Pulmonary artery endothelial cell (primary cell): ENCODE results near the gene F5. TPM values are rescaled to one million over a fixed set of nuclear protein-coding genes. Genes with fewer than 3 reads are reported as not detected.

ENCODE experiments used
- DNase-seq: peaks from one replicate; pipeline ENCODE4 v3.0.0-alpha.2; 2011; ENCODE audit warnings: low read depth, low spot score
- total RNA-seq: library from RNA; depleted of rRNA; stranded (reverse); fragments of >200 nt; gene quantifications from 2 replicates; pipeline ENCODE4 v1.2.3, GENCODE V29; 2014

Gene F5
- total RNA-seq: 0.04 and 0.13 TPM in 2 replicates

DNA sequence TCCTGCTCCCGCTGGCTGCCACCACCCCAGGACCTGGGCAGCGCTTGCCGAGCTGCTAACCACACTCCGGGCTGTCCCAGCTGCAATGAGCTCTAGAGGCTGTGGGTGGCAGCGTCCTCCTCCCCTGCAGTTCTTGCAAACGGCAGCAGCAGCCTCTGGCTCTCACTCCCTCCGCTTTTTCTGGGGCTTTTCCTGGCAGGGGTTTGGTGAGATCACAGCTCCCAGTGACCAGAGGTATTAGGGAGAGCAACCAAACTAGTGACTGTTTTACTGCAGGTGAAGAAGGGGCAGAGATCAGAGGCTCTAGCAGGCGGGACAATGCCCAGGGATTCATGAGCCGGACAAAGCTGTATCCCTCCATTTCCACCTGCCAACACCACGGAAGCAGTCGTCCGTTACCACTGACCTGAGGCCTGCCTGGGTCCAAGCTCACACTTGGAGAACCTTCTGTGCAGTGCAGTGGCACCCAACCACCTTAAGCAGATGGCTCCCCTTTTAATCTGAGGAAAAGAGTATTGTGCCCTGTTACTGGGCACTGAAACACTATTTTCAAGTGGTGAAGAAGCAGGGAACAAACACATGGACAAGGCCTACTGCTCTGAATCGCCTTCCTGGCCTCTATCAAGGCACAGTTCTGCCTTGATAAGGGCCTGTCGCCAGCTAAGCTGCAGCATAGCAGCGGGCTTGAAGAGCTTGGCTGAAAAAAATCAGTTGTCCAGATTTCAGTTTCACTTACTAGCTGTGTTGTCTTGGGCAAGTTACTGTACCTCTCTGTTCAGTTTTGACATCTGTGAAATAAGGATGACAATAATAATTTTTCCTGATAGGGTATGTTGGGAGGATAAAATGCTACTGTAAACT is at the start of gene F5:
TSS of gene F5 (minus strand) at position 87 of the 861 bp plus-strand sequence. CDS start 95 bp downstream, outside the sequence.
- DNase-seq: peak; percentile 32

DNA sequence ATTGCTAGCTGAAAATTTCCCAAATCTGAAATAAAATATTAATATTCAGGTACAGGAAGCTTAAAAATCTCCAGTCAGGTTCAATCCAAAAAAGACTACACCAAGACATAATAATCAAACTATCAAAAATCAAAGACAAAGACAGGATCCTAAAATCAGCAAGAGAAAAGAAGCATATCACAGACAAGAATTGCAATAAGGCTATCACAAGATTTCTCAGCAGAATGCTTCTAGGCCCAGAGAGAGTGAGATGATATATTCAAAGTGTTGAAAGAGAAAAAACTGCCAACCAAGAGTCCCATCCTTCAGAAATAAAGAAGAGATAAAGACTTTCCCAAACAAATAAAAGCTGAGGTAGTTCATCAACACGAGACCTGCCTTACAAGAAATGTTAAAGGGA is 48.6 kb upstream of the F5 start:
- DNase-seq: no peak

DNA sequence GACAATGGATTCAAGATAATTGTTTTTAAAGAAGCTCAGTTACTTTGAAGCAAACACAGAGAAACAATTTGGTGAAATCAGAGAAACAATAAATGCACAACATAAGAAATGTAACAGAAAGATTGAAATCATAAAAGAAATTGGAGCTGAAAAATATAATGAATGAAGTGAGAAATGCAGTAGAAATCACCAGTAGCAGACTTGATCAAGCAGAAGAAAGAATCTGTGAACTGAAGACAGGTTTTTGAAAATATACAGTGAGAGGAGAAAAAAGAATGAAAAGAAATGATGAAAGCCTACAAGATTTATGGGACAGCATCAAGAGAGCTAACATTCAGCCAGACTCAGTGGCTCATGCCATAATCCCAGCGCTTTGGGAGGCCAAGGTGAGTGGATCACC is 47.9 kb upstream of the F5 start:
- DNase-seq: no peak

DNA sequence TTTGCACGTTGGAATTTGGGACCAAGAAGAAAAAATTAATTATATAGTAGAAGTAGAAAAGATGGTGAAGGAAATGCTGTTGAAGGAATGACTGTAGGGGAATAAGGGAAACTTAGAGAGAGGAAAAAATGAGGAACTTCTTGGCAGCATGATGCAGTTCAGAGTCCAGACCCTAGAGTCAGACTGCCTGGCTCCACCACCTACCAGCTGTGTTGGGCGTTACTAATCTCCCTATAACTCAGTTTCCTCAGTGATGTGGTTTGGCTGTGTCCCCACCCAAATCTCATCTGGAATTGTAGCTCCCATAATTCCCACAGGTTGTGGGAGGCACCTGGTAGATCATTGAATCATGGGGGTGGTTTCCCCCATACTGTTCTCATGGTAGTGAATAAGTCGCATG is 45.0 kb upstream of the F5 start:
- DNase-seq: no peak

DNA sequence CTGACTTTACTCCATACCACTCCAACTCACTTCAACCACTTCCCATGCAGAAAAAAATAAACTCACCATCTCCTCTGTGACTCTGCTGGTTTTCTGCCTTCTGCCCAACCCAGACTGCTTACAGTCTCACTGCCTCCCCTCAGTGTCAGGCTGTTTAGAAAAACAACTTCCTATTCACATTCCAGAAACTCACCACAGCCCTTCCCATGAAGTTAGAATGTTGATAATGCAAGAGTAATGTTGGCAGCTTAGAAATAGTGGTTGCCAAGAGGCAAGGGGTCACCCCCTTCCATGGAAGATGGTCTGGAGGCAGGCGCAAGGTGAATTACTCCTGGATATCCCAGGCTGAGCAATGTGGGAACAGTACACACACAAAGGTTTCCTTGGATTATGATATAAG is 43.7 kb upstream of the F5 start, which contains the start of gene SELP:
TSS of gene SELP (minus strand) at position 119 of the 400 bp plus-strand sequence. CDS start at position 69, 50 bp downstream.
- peak; percentile 47 for DNase-seq

DNA sequence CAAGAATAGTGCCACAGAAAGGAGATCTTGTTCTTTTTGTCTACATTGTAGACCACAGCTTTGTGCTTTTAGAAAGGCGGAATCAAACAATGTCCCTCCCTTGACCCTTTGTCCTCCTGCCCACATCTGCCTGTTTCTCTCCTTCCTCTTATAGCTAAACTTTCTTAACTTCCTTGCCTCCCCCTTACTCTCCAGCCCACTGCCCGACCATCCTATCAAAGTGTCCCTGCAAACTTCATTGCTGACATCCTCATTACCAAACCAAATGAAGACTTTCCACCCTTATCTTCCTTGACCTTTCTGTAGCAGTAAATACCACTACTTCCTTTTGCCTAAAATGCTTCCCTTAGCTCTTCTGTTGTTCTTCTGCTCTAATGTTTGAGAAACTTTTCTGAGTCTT is 38.6 kb upstream of the F5 start:
- no peak for DNase-seq

DNA sequence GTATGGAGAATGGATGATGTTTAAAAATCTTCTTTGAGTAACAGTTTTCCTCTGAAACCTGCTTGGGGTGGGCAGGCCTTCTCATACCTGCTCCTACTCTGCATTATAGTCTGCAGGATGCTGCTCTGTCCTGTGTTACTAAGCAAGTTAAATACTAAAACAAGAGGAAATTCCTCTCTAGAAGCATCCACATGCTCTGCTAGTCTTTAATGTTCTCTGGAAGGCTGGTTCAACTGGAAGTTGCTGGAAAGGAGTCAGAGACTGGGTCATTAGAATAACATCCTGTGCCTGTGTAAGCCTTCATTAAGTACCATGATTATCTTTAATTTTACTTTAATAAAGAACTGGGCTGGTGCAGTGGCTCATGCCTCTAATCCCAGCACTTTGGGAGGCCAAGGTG is 37.8 kb upstream of the F5 start:
- DNase-seq: peak; percentile 44

DNA sequence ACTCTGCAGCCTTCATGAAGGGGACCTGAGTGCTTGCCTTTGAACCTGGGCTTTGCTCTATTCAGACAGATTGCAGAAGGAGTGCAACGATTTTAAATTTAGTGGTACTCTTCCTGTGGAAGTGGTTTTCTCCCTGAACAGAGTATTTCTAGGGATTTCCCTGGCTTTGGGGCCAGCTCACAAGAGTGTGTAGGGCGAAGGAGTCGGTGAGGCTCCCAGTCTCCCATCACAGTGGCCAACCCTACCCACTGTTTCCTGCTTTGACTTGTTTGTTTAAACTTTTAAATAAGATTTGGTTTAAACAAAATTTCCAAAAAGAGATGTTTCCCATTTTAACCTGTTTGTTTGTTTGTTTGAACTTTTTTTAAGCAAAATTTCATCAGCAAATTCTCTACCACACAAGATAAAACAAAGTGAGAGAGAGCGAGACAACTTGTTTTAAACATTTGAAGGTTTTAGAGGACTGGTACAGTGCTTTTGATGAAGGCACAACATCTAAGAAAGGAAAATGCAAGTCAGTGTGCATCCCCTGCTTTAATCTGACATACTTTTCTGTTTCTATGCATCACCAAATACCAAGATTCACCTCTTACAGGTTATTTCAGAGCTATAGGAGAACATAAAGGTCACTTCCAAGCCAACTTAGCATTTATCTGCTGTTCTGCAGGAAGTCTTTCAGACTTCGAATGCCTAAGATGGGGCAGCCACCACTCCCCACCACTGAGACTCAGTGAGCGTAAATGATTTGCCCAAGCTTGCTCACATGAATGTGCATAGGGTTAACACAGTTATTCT is 37.0 kb upstream of the F5 start:
- DNase-seq: no peak

DNA sequence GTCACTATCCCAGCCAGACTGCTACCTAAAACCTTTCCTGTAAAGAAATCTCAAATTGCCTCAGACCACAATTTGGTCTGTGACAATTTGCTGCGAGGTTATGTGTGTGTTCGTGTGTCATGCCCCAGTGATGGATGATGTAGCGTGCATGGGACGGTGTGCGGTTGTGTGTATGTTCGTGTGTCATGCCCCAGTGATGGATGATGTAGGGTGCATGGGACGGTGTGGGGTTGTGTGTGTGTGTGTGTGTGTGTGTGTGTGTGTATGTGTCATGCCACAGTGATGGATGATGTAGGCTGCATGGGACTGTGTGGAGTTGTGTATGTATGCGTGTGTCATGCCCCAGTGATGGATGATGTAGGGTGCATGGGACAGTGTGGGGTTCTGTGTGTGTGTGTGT is 34.3 kb upstream of the F5 start:
- no peak for DNase-seq

DNA sequence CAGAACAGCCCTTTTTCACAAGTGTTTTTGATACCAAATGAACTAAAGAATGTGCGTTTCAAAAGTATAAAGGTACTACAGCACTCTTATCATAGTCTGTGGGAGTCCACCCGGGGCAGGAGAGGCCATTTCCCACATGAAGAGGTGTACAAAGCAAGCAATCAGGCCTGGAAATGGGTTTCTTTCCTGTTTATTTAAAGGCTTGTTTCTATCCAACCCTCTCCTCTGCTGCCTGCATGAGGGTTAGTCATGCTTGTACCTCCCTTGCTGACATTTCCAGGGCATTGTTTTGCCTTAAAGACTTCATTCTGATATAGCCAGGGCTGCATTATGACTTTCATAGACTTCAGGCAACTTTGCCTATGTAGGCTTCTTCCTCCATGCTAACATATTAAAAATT is 32.1 kb upstream of the F5 start:
- peak; percentile 58 for DNase-seq

DNA sequence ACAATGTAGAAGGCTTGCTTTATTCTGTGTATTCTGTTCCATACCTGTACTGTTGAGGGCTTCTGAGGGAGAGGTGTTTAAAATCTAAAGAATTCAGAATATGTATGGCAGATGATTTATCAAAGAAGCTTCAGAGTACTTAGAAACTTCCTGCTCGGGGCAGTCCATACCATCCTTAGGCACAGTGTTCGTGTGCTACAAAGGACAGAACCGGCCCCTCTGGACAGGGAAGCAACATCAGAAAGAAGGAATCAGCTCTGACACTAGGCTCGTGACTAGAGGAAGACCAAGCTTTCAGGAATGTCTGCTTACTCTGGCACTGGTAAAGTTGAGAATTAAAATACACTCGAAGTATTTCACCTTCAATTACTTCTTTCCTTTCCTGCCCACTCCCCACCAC is 29.5 kb upstream of the F5 start:
- no peak for DNase-seq

DNA sequence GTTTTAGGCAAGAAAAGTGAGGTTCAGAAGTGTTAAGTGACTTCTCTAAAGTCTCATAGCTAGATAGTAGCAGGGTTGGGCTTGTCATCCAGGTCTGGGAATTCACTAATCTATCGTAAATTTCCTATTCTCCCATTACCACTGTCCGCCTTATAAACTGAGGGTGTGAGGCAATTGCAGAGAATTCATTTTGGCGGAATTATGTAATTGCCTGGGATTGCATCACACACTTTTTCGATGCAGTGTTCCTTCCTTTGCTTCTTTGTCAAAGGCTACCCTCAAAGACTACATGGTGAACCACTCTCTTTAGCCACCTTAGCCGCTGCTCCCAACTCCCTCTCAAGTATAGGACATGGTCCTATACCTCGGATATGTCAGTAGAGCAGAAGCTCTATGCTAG is 24.6 kb upstream of the F5 start:
- DNase-seq: no peak

DNA sequence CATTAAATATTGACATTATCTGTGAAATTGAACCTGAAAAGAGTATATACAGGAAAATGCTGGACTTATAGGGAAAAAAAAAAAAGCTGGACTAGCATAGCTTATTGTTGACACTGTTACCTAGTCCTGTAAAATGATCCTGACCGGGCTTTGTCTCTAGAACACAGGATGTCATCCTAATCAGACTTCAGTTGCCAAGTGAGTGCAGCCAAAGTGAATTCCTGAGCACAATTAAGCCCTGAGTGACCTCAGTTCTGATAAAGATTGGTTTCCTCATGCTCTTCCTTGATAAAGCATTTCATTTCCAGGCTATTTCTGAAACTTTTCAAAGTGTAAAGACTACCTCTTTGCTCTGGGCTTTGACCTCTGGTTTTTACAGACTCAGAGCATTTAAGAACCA is 23.8 kb upstream of the F5 start:
- DNase-seq: peak; percentile 64

DNA sequence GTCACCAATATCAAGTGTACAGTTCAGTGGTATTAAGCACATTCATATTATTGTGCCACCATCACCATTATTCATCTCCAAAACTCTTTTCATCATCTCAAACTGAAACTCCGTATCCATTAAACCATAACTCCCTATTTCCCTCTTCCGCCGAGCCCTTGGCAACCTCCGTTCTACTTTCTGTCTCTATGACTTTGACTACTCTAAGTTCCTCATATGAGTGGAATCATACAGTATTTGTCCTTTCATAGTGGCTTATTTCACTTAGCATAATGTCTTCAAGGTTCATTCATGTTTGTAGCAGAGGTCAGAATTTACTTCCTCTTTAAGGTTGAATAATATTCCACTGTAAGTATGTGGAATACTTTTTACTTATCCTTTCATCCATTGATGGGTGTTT is 21.9 kb upstream of the F5 start:
- no peak for DNase-seq

DNA sequence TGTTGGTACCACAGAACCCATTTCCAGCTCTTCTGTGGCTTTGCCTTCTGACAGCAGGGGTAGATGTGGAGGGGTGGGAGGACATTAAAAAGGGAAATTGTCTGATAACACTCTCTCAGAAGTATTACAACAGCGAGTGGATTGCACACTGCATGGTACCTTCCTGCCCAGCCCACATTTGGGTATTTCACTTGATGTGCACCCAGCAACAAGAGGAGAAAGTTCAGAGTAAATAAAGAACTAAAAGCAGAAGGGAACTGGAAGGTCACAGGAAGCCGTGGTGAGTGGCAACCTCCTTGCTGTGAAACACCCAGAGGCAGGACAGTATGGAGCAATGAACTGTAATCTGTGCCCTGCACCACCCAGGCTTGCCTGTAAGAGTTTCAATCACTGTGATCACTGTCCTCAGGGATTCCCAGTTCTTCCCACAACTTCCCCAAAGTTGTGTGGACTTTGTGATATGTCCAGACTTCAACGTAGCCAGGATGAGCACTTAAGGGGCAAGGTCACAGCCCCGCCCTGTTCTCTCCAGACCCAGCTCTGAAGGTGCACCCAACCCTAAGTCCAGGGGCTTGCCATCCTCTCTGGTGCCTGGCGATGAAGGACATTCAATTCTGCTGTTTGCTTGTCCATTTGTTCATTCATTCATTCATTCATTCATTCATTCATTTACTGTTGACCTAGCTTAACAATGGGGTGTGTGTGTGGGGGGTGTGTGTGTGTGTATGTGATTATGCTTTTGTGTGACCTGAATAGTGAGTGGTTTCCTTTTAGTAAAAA is 18.7 kb upstream of the F5 start:
- DNase-seq: no peak

DNA sequence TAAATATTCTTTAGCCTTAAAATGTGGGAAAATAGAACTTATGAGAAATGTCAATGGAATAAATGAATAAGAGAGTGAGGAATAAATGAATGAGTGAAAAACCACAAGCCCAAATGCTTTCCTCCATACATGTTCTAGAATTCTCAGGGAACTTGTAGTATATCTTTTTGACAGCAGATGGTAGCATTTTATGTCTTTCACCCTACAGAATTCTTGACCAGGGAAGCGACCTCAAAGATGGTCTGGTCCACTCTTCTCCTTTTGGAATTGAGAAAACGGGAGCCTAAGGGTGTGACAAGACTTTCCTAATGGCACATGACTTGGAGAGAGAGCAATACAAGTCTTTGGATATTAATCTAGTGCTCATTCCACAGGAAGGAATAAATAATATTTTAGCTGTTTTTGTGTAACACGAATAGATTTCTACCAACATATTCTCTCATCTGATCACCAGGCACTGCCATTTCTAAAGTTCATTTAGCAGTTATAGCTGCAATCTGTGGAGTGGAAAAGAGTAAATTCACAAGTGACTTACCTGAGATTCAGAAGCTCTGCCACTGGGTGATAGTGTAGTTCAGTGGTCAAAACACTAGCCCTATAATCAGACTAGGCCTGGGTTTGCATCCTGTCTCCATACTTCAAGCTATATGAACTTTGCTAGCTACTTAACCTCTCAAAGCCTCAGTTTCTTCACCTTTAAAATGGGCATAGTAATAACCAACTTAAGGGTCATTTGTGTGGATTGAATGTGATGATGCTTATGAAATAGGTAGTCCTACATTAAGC is 15.0 kb upstream of the F5 start:
- peak; percentile 15 for DNase-seq

DNA sequence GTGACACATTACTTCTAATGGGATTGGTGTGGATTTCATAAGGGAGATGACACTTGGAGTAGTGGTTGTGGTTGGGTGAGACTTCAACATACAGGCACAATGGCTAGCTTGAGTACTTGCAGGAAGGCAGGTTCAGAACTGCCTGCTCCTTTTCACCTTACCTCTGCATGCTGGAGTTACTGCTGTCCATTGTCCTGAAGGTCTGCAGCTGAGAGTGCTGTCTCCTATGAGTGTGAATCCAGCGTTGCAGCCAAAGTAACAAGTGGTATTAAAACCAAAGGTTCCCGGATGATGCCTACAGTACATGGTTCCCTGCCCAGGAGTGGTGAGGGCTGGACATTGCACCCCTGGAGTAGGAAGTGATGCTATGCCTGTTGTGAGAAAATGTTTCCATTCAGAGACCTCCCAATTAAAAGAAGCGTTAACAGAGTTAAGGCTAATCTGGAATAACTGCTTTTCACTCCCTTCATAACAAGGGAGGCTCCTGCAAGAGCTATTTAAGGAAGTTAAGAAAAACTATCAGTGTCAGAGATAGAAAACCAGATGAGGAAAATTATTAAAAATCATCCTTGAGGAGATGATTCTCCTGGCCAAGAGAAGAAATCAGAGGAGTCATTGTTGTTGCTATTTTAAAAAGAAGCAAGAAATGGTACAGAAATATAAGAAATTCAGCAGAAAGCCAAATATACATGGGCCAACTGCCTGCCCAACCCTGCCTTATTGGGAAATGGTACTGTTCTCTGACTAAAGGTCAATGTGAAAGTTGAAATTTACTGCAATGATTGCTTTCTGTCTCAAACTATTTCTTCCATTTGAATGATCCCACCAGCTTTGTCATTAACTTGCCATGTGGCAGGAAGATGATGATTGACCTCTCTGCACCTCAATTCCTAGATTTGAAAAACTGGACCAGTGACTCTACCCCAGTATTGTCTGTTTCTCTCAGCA is 9.8 kb upstream of the F5 start:
- no peak for DNase-seq

DNA sequence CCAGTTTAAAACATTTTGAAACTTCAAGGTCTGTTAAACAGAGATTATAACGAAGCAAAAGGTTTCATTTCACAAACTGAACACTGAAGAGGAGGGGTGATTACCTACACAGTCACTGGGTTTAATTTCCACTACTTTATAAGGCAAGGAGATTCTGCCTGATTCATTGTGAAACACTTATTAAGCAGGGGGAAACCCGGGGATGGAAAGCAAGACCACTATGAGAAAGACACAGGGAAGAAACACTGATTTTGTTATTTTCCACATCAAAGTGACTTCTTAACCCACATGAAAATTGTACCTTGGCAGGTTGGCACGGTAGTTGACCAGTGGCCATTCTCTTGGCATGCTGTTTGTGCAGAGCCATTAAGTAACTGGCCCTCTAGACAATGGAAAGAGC is 8.1 kb upstream of the F5 start:
- DNase-seq: no peak

DNA sequence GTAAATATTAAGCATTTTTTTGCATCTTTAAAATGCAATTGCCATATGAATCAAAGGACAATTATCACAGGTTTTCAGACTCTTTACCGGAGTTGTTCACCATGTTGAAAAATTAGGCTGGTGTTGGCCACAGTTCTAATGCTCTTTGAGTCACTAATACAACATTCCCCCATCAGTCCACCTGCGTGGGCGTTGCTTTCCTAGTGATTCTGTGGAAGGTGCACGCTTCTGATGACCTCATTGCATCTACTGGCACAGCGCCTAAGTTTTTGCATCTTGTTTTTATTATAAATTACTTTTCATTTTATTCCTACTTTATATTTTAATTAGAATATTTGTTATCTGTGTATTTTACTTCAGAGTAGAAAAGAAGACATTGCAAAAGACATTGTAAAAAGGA is 4.7 kb upstream of the F5 start:
- DNase-seq: no peak
